ENCODE data around the gene LHX3.

DNA sequence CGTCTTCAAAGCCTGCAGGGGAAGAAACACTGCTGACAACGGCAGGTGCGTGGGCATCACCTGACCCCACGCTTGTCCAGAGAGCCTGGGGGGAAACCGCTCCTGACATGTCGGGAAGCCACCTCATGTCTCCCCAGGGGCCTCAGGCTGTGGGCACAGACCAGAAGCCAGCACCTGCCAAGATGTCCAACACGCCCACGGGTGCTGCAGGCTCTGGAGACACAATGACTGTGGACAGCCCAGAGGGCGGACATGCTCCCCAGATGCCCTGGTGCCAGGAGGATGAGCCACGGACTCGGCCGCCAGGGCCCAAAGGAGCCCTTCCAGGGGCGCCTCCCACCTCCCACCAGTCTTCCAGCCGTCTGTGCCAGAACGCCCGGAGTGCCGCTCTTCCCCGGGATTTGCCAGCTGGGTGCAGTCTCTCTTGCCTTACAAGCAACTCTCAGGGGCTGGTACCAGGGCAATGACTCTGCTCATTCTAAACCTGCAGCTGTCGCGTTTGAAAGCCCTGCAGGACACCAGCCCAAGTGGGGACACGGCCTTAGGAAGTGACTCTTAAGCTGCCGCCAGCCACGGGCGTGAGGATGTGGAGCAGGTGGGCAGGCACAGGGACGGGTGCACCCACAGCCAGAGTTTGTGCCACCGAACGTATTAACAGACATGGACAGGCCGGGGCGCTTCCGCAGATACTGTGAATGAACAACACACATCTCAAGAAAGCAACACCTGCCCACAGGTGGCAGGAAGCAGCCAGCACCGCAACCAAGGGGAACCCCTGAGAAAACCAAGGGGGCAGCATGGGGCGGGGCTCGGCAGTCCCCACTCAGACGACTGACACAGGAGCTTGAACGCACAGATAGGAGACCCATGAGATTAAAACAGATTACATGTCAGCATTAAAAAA, 6.8 kb upstream of the LHX3 start:
- TF ChIP-seq, protein P1, sequence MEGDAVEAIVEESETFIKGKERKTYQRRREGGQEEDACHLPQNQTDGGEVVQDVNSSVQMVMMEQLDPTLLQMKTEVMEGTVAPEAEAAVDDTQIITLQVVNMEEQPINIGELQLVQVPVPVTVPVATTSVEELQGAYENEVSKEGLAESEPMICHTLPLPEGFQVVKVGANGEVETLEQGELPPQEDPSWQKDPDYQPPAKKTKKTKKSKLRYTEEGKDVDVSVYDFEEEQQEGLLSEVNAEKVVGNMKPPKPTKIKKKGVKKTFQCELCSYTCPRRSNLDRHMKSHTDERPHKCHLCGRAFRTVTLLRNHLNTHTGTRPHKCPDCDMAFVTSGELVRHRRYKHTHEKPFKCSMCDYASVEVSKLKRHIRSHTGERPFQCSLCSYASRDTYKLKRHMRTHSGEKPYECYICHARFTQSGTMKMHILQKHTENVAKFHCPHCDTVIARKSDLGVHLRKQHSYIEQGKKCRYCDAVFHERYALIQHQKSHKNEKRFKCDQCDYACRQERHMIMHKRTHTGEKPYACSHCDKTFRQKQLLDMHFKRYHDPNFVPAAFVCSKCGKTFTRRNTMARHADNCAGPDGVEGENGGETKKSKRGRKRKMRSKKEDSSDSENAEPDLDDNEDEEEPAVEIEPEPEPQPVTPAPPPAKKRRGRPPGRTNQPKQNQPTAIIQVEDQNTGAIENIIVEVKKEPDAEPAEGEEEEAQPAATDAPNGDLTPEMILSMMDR (IDR thresholded peaks at IDR 0.05) = no peak
- TF ChIP-seq POLR2AphosphoS5 (IDR thresholded peaks at IDR 0.05) (no peak), POLR2A (IDR thresholded peaks at IDR 0.05) (no peak)

Measured in prostate gland (tissue), 2 donors.